CD14-positive monocyte (primary cell): ENCODE data around the gene CATSPER4. TPM values are rescaled to one million over a fixed set of nuclear protein-coding genes. Genes with fewer than 3 reads are reported as not detected.

ENCODE experiments used
- DNase-seq, 3 donors: peaks; one replicate each; pipeline ENCODE4 v3.0.0-alpha.2; 2011 to 2022
- H2AFZ ChIP-seq: 2 replicates; pipeline ENCODE4 v1.6.0; 2012; ENCODE audit warnings: mild to moderate bottlenecking, low read depth, low read length, inconsistent platforms; ENCODE audit not compliant: insufficient read depth, poor library complexity, severe bottlenecking
- H3K27ac ChIP-seq, 2 donors: 1 replicate in 1 of 2; 2 replicates in 1 of 2; pipeline ENCODE4 v1.5.1; 2012 to 2013; ENCODE audit warnings: low read length in 2 of 2, control low read depth in 1 of 2, inconsistent platforms in 1 of 2, low read depth in 1 of 2, mild to moderate bottlenecking in 1 of 2
- H3K27me3 ChIP-seq, 2 donors: one replicate each; pipeline versions ENCODE4 v1.6.0 to v1.6.1; 2011 to 2013; ENCODE audit warnings: low read length in 2 of 2; ENCODE audit not compliant: control insufficient read depth in 2 of 2, insufficient read depth in 2 of 2
- H3K36me3 ChIP-seq, 2 donors: replicated peaks in 1 of 2; 1 replicate in 1 of 2; 2 replicates in 1 of 2; pipeline versions ENCODE4 v1.5.1 to v1.6.1; 2012 to 2013; ENCODE audit warnings: low read length in 2 of 2, control low read depth in 1 of 2, inconsistent platforms in 1 of 2, mild to moderate bottlenecking in 1 of 2; ENCODE audit not compliant: insufficient read depth in 2 of 2, control insufficient read depth in 1 of 2
- H3K4me1 ChIP-seq, 2 donors: 1 replicate in 1 of 2; 2 replicates in 1 of 2; pipeline versions ENCODE4 v1.5.1 to v1.6.1; 2012 to 2013; ENCODE audit warnings: low read length in 2 of 2, control low read depth in 1 of 2, inconsistent platforms in 1 of 2, mild to moderate bottlenecking in 1 of 2, moderate library complexity in 1 of 2; ENCODE audit not compliant: insufficient read depth in 2 of 2, control insufficient read depth in 1 of 2
- H3K4me2 ChIP-seq: replicated peaks from 2 replicates; pipeline ENCODE3; 2012; ENCODE audit warnings: low read length, moderate library complexity, mild to moderate bottlenecking; ENCODE audit not compliant: poor library complexity, severe bottlenecking; ENCODE audit errors: extremely low read depth
- H3K4me3 ChIP-seq, 3 experiments: fragments of 200-600 bp in 1 of 3; sonication (generic) in 1 of 3; replicated peaks in 1 of 3; 1 replicate in 2 of 3; 2 replicates in 1 of 3; pipeline ENCODE4 v1.5.1; 2011 to 2013; ENCODE audit warnings: low read length in 3 of 3, mild to moderate bottlenecking in 3 of 3, control low read depth in 2 of 3, low read depth in 2 of 3, inconsistent platforms in 1 of 3, moderate library complexity in 1 of 3
- H3K79me2 ChIP-seq: 2 replicates; pipeline ENCODE4 v1.6.0; 2012; ENCODE audit warnings: mild to moderate bottlenecking, control low read depth, inconsistent platforms, low read length, moderate library complexity; ENCODE audit not compliant: insufficient read depth
- H3K9ac ChIP-seq: 2 replicates; pipeline ENCODE4 v1.6.0; 2017; ENCODE audit warnings: low read length, mild to moderate bottlenecking; ENCODE audit not compliant: insufficient read depth, poor library complexity, severe bottlenecking
- H3K9me3 ChIP-seq, 2 donors: replicated peaks in 1 of 2; 1 replicate in 1 of 2; 2 replicates in 1 of 2; pipeline versions ENCODE4 v1.5.1 to v1.6.1; 2012 to 2013; ENCODE audit warnings: low read length in 2 of 2, control low read depth in 1 of 2; ENCODE audit not compliant: control insufficient read depth in 1 of 2, insufficient read depth in 1 of 2
- H4K20me1 ChIP-seq: 2 replicates; pipeline ENCODE4 v1.6.0; 2012; ENCODE audit warnings: mild to moderate bottlenecking, low read length, control low read depth, moderate library complexity; ENCODE audit not compliant: insufficient read depth
- H3K27ac Mint-ChIP-seq, 7 donors: one replicate each; pipeline ENCODE4 v1.8.0; 2020; ENCODE audit warnings: mild to moderate bottlenecking in 7 of 7, mixed read lengths in 7 of 7, moderate library complexity in 6 of 7, inconsistent platforms in 2 of 7
- H3K27me3 Mint-ChIP-seq, 3 donors: one replicate each; pipeline ENCODE4 v1.8.0; 2021 to 2022; ENCODE audit warnings: low read depth in 3 of 3, mild to moderate bottlenecking in 3 of 3, mixed read lengths in 3 of 3, moderate library complexity in 3 of 3, inconsistent platforms in 1 of 3
- H3K36me3 Mint-ChIP-seq, 2 donors: one replicate each; pipeline ENCODE4 v1.8.0; 2020; ENCODE audit warnings: mixed read lengths in 2 of 2, inconsistent platforms in 1 of 2, mild to moderate bottlenecking in 1 of 2
- H3K4me1 Mint-ChIP-seq: one replicate; pipeline ENCODE4 v1.8.0; 2020; ENCODE audit warnings: mild to moderate bottlenecking, mixed read lengths
- H3K4me3 Mint-ChIP-seq, 2 donors: one replicate each; pipeline ENCODE4 v1.8.0; 2020; ENCODE audit warnings: mild to moderate bottlenecking in 2 of 2, mixed read lengths in 2 of 2, moderate library complexity in 1 of 2
- H3K9me3 Mint-ChIP-seq, 7 donors: one replicate each; pipeline ENCODE4 v1.8.0; 2020 to 2022; ENCODE audit warnings: mixed read lengths in 7 of 7, mild to moderate bottlenecking in 6 of 7, moderate library complexity in 6 of 7, inconsistent platforms in 2 of 7
- WGBS: methylation state at CpG from one replicate; pipeline ENCODE4 v1.1.5; 2013; ENCODE audit warnings: missing lambda C conversion rate; ENCODE audit not compliant: insufficient coverage; 5-methylcytosine and 5-hydroxymethylcytosine counted together
- intact Hi-C, 2 donors: fragments of 100-400 bp; cut with micrococcal nuclease; formaldehyde crosslinking; loops; one replicate each; pipeline versions ENCODE4 v1.15.0 to v1.15.1; 2023
- polyA plus RNA-seq, 3 donors: library from polyadenylated mRNA; depleted of rRNA in 1 of 3; unstranded in 2 of 3; stranded (reverse) in 1 of 3; fragments of 300-500 nt in 2 of 3; fragments of >200 nt in 1 of 3; fragmentation: Illumina TruSeq in 2 of 3; gene quantifications; 1 replicate in 2 of 3; 2 replicates in 1 of 3; pipeline ENCODE4 v1.2.3, GENCODE V29; 2012 to 2021
- TF ChIP-seq, protein P1 (sequence below): fragments of 200-600 bp; IDR thresholded peaks from one replicate; pipeline ENCODE4 v1.8.0; 2022; ENCODE audit warnings: antibody characterized with exemption, mild to moderate bottlenecking

CATSPER4 gene
- polyA plus RNA-seq, 3 donors, result not detected

DNA sequence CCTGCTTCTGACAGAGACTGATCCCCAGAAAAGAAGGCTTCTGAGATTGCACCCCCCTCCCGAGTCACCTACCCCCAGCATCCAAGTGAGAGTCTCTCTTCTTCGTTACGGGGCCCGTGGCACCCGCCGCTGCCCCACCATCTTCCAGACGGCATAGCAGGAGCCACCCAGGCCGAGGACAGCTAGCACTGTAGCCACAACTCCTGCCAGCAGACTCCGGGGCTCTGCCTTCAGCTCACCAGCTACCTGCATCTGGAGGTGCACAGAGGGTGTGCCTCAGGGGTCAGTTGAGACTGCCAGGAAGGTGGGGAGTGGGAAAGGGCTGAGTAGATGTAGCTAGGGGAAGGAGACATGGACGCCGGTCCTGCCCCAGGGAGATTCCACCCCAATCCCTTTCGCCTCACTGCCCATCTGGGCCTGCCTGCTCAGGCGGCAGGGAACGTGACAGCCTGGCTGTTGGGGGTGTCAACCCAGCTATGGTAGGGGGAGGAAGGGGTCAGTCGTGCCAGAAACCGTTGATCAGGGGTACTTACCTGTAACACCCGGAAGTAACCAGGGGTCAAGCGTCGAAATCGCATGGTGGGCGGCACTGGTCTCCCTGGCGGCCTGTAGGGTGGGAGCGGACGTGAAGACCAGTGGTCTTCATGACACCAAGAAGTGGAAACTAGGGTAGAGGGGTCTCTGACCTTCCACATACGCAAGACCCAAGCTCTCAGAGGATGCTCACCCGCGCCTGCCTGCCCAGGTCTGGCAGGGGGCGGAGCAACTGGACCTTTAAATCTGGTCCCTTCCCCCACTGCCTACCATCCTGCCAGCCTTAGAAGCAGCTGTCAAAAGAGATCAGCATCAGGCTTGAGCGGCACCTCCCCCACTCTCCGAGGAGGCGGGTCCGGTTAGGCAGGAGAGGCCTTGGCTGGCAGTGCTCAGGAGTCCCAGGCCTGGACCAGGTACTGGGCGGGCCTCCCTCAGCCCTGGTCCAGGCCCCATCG is 19.0 kb upstream of the CATSPER4 start, which contains the start of gene ZNF593OS:
Gene ZNF593OS (minus strand): TSS at position 749 of the 989 bp plus-strand sequence. CDS start 171 bp downstream, at position 578.
- 98% methylated on average over 22 of the region's 34 CpGs for WGBS
- H3K4me1 Mint-ChIP-seq, result peaks cover 13% of the 10 kb centered on the region

DNA sequence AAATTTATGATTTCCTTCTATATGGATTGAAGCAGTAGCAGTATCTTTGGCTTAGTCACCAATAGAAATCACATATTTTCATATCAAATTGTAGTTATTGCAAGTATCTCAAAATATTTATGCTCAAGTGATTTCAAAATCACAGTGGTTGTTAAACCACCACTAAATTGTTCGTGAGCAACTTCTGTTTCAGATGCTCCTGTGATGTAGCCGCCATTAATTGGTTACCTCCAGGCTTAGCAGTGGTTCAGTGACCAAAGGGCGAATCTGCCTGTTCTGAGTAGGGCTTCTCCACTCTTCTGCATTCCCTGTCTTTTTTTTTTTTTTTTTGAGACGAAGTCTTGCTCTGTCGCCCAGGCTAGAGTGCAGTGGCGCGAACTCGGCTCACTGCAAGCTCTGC is 15.1 kb upstream of the CATSPER4 start:
- Mint-ChIP-seq H3K36me3 (peaks cover 0 to 3% of the 10 kb centered on the region in 2 donors), H3K9me3 (no peaks in the 10 kb centered on the region), H3K27me3 (peaks cover 0 to 5% (median 2%) of the 10 kb centered on the region in 3 donors), H3K27ac (no peak overlapping the region), H3K4me1 (peaks cover 10% of the 10 kb centered on the region), H3K4me3 (no peak overlapping the region)
- Histone ChIP-seq H3K36me3 (no peaks in the 10 kb centered on the region), H3K4me2 (no peak overlapping the region), H3K9ac (no peak overlapping the region), H3K79me2 (peaks cover 7% of the 10 kb centered on the region), H4K20me1 (no peaks in the 10 kb centered on the region), H3K4me1 (peaks cover 7 to 9% of the 10 kb centered on the region in 2 donors), H2AFZ (no peak overlapping the region), H3K4me3 (no peak overlapping the region), H3K27ac (no peak overlapping the region), H3K9me3 (no peaks in the 10 kb centered on the region), H3K27me3 (no peaks in the 10 kb centered on the region)
- 75% methylated on average over 2 of the region's 8 CpGs for WGBS
- TF ChIP-seq, protein P1, sequence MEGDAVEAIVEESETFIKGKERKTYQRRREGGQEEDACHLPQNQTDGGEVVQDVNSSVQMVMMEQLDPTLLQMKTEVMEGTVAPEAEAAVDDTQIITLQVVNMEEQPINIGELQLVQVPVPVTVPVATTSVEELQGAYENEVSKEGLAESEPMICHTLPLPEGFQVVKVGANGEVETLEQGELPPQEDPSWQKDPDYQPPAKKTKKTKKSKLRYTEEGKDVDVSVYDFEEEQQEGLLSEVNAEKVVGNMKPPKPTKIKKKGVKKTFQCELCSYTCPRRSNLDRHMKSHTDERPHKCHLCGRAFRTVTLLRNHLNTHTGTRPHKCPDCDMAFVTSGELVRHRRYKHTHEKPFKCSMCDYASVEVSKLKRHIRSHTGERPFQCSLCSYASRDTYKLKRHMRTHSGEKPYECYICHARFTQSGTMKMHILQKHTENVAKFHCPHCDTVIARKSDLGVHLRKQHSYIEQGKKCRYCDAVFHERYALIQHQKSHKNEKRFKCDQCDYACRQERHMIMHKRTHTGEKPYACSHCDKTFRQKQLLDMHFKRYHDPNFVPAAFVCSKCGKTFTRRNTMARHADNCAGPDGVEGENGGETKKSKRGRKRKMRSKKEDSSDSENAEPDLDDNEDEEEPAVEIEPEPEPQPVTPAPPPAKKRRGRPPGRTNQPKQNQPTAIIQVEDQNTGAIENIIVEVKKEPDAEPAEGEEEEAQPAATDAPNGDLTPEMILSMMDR, result no peak
- intact Hi-C loops, result no loop called here
- DNase-seq, result no peak

More for the DNA sequence above, 19.0 kb upstream of the CATSPER4 start, which contains the start of gene ZNF593OS:
- H2AFZ ChIP-seq, result peak within 1 kb of the TSS; percentile 99
- no peak within 1 kb of the TSS for H3K27ac ChIP-seq
- no peaks in the 10 kb centered on the region for H3K27me3 ChIP-seq
- no peaks in the 10 kb centered on the region for H3K9me3 ChIP-seq
- DNase-seq, result no peak
- no peaks in the 10 kb centered on the region for H4K20me1 ChIP-seq
- peaks cover 12% of the 10 kb centered on the region for H3K79me2 ChIP-seq
- TF ChIP-seq, protein P1, result no peak
- H3K4me3 Mint-ChIP-seq, result peak within 1 kb of the TSS; percentile 89 to 90
- H3K27ac Mint-ChIP-seq, result peak within 1 kb of the TSS in 3 of 7 donors; percentile 43 to 94 (median 82)
- peak within 1 kb of the TSS in 1 of 3 experiments; percentile 93 for H3K4me3 ChIP-seq
- H3K36me3 ChIP-seq, result no peaks in the 10 kb centered on the region
- peaks cover 0 to 2% (median 0%) of the 10 kb centered on the region in 7 donors for H3K9me3 Mint-ChIP-seq
- peaks cover 0 to 5% (median 4%) of the 10 kb centered on the region in 3 donors for H3K27me3 Mint-ChIP-seq
- H3K36me3 Mint-ChIP-seq, result peaks cover 0 to 3% of the 10 kb centered on the region in 2 donors
- peak within 1 kb of the TSS; percentile 95 for H3K4me2 ChIP-seq
- intact Hi-C loops, result no loop called here
- H3K4me1 ChIP-seq, result peaks cover 14 to 19% of the 10 kb centered on the region in 2 donors
- no peak within 1 kb of the TSS for H3K9ac ChIP-seq
